GM13977 (cell line): ENCODE results near the gene SYDE1.

Experiments used
- DNase-seq: peaks from one replicate; pipeline ENCODE4 v3.0.0; 2012; ENCODE audit warnings: low spot score
- in situ Hi-C: fragments of 300-500 bp; cut with MboI; formaldehyde crosslinking; loops from one replicate; pipeline ENCODE4 v1.12.0; 2022; ENCODE audit warnings: low sequenced_read_pairs, low pct_unique_long_range_greater_than_20kb, mixed read lengths, inconsistent platforms; ENCODE audit not compliant: unreplicated experiment
- TF ChIP-seq, protein P1 (sequence below): IDR thresholded peaks from 2 replicates; pipeline ENCODE4 v1.5.1; 2012; ENCODE audit warnings: mild to moderate bottlenecking, control low read depth; ENCODE audit not compliant: insufficient read depth; ENCODE audit errors: extremely low read depth, missing control alignments

SYDE1 gene

DNA sequence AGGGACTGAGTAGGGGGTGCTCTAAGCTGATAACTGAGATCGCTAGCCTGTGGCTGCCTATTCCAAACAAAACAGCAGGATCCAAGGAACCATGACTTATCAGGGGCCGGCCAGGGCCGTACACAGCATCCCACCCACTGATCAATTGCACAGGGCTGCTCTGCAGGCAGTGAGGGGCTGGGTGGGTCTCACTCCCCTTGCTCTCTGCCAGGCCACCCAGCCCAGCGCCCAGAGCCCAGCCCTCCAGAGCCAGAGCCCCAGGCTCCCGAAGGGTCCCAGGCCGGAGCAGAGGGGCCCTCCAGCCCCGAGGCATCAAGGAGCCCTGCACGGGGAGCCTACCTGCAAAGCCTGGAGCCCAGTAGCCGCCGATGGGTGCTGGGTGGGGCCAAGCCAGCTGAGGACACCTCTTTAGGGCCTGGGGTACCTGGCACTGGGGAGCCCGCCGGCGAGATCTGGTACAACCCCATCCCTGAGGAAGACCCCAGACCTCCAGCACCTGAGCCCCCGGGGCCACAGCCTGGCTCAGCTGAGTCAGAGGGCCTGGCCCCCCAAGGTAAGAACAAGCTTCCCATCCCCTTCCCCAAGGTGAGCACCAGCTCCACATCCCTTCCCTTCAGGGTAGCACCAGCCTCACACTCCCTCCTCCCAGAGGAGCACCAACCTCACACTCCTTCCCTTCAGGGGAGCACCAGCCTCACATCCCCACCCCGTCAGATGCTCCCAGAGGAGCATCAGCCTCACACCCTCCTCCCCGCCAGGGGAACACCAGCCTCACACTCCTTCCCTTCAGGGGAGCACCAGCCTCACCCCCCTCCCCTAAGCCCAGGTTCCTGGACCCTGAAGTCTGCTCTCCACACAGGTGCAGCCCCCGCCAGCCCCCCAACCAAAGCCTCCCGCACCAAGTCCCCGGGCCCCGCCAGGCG is 1.9 kb downstream of the SYDE1 start:
- TF ChIP-seq, protein P1, sequence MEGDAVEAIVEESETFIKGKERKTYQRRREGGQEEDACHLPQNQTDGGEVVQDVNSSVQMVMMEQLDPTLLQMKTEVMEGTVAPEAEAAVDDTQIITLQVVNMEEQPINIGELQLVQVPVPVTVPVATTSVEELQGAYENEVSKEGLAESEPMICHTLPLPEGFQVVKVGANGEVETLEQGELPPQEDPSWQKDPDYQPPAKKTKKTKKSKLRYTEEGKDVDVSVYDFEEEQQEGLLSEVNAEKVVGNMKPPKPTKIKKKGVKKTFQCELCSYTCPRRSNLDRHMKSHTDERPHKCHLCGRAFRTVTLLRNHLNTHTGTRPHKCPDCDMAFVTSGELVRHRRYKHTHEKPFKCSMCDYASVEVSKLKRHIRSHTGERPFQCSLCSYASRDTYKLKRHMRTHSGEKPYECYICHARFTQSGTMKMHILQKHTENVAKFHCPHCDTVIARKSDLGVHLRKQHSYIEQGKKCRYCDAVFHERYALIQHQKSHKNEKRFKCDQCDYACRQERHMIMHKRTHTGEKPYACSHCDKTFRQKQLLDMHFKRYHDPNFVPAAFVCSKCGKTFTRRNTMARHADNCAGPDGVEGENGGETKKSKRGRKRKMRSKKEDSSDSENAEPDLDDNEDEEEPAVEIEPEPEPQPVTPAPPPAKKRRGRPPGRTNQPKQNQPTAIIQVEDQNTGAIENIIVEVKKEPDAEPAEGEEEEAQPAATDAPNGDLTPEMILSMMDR, result no peak
- in situ Hi-C loops, result no loop called here
- DNase-seq, result no peak

DNA sequence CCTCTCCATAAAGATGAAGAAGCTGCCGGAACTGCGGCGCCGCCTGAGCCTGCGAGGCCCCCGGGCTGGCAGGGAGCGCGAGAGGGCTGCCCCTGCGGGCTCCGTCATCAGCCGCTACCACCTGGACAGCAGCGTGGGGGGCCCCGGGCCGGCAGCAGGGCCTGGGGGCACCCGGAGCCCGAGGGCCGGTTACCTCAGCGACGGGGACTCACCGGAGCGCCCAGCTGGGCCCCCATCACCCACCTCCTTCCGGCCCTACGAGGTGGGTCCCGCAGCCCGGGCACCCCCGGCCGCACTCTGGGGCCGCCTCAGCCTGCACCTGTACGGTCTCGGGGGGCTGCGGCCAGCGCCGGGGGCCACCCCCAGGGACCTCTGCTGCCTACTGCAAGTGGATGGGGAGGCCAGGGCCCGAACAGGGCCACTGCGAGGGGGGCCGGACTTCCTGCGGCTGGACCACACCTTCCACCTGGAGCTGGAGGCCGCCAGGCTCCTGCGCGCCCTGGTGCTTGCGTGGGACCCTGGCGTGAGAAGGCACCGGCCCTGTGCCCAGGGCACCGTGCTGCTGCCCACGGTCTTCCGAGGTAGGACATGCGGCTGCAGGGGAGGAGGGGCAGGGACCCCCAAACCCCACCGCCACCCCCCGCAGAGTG is 2.7 kb downstream of the SYDE1 start:
- in situ Hi-C loops, result no loop called here
- DNase-seq, result no peak
- TF ChIP-seq, protein P1, result no peak

DNA sequence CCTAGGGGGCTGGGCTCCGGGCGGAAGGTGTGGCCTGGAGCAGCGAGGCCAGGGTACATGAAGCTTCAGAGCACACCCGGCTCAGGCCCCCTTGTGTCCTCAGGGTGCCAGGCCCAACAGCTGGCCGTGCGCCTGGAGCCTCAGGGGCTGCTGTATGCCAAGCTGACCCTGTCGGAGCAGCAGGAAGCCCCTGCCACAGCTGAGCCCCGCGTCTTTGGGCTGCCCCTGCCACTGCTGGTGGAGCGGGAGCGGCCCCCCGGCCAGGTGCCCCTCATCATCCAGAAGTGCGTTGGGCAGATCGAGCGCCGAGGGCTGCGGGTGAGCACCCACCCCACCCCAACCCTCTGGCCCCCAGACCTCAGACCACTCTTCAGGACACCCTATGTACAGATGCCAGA is 3.2 kb downstream of the SYDE1 start:
- DNase-seq, result no peak
- in situ Hi-C loops, result no loop called here
- TF ChIP-seq, protein P1, result no peak

DNA sequence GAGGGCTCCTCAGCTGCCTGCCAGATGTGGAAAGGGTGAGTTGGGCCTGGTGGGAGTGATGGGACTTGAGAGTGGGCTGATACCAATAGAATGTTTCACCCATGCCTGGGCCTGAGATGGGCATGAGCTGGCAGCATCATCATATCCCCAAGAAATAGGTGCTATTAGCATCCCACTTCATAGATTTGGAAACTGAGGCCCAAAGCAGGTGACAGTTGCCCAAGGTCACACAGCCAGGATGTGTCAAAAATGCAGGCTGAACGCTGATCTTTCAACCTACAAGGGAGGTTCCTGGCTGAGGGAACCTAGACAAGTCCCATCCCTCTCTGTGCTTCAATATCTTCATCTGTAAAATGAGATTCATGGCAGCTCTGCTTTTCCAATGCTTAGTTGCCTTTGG is 4.6 kb downstream of the SYDE1 start:
- in situ Hi-C loops, result no loop called here
- TF ChIP-seq, protein P1, result no peak
- DNase-seq, result no peak

DNA sequence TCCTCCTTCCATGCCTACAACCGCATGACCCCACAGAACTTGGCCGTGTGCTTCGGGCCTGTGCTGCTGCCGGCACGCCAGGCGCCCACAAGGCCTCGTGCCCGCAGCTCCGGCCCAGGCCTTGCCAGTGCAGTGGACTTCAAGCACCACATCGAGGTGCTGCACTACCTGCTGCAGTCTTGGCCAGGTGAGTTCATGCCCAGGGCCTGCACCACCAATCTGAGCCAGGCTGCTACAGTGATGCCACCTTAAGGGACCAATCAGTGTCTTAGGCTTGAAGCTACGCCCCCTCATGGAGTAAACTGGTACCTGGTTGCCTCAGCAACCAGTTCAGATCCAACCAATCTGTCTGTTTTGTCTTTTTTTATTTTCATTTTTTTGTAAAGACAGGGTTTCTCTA is 5.2 kb downstream of the SYDE1 start:
- no peak for DNase-seq
- in situ Hi-C loops, result no loop called here
- TF ChIP-seq, protein P1, result no peak

DNA sequence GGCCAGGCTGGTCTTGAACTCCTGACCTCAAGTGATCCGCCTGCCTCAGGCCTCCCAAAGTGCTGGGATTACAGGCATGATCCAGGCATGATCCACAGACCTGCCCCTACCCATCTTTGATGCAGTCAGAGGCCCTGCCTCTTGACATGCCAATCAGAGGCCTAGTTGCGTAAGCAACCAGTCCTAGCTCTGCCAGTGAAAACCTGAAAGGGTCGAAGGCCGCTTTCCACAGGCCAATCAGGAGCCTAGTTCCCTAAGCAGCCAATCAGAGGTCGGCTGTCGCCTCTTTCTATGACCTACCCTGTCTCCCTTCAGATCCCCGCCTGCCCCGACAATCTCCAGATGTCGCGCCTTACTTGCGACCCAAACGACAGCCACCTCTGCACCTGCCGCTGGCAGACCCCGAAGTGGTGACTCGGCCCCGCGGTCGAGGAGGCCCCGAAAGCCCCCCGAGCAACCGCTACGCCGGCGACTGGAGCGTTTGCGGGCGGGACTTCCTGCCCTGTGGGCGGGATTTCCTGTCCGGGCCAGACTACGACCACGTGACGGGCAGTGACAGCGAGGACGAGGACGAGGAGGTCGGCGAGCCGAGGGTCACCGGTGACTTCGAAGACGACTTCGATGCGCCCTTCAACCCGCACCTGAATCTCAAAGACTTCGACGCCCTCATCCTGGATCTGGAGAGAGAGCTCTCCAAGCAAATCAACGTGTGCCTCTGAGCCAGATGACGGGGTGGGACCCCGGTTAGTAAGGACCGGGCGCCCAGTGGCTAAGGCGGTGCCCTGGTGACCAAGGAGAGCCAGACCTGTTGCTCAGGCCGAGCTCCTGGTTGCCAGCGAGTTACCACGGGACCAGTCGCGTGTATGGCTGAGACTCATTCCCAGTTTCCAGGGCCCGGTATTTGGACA is 6.3 kb downstream of the SYDE1 start:
- in situ Hi-C loops, result no loop called here
- DNase-seq, result no peak
- TF ChIP-seq, protein P1, result no peak
